ENCODE results near the gene KLHL17. TPM values are rescaled to one million over a fixed set of nuclear protein-coding genes. Genes with fewer than 3 reads are reported as not detected.

KLHL17 gene
- polyA plus RNA-seq, 1 donor (not counting 4 experiments of a cell fraction or from before 2014, with no cell fraction given) = 6.5 TPM

GRCh38 chr1:918843-919242, 41.5 kb upstream of the KLHL17 start:
- dilution Hi-C loops (cut with MboI; ENCODE audit: extremely low pct_ligation_motif_present, low sequenced_read_pairs) = no loop called here
- H3K9ac ChIP-seq (ENCODE audit: control insufficient read depth, extremely low read depth, insufficient read depth, low read length) = no peak overlapping the region

GRCh38 chr1:919271-919872, 41.0 kb upstream of the KLHL17 start:
- no peak for FAIRE-seq
- peaks cover 8% of the 10 kb centered on the region for H3K4me1 ChIP-seq (ENCODE audit: control insufficient read depth, extremely low read depth, insufficient read depth, low read length)
- H2AFZ ChIP-seq (ENCODE audit: control insufficient read depth, low read length) = no peak overlapping the region
- peaks cover 94% of the 10 kb centered on the region for H3K27me3 ChIP-seq (ENCODE audit: control insufficient read depth, extremely low read depth, insufficient read depth, low read length)
- H3K79me2 ChIP-seq (ENCODE audit: control insufficient read depth, insufficient read depth, low read length) = no peaks in the 10 kb centered on the region
- H3K4me2 ChIP-seq (ENCODE audit: control insufficient read depth, extremely low read depth, insufficient read depth, low read depth, low read length) = no peak overlapping the region
- dilution Hi-C loops (cut with MboI; ENCODE audit: extremely low pct_ligation_motif_present, low sequenced_read_pairs) = no loop called here
- no peaks in the 10 kb centered on the region for H3K36me3 ChIP-seq (ENCODE audit: control insufficient read depth in 2 of 2, extremely low read depth in 1 of 2, insufficient read depth in 2 of 2, low read length in 2 of 2)
- no peak for DNase-seq (ENCODE audit: low read depth, low spot score)
- H3K9ac ChIP-seq (ENCODE audit: control insufficient read depth, extremely low read depth, insufficient read depth, low read length) = no peak overlapping the region
- H3K9me3 ChIP-seq (ENCODE audit: control insufficient read depth, low read depth, low read length) = no peaks in the 10 kb centered on the region
- no peak overlapping the region for H3K27ac ChIP-seq (ENCODE audit: control insufficient read depth, insufficient read depth, low read length)
- TF ChIP-seq CTCF (optimal IDR thresholded peaks at IDR 0.05 in 1 of 3, IDR thresholded peaks at IDR 0.05 in 1 of 3, conservative IDR thresholded peaks at IDR 0.05 in 1 of 3; ENCODE audit: extremely low read depth in 1 of 3, insufficient read depth in 2 of 3, low read length in 3 of 3) (no peak), EZH2 (IDR thresholded peaks at IDR 0.05; ENCODE audit: low read length) (no peak)
- no peak overlapping the region for H3K4me3 ChIP-seq (ENCODE audit: control insufficient read depth in 2 of 3, extremely low read depth in 1 of 3, insufficient read depth in 2 of 3, low read depth in 1 of 3, low read length in 3 of 3)
- H3K9me1 ChIP-seq (ENCODE audit: control insufficient read depth, extremely low read depth, insufficient read depth, low read length) = no peaks in the 10 kb centered on the region
- peaks cover 12% of the 10 kb centered on the region for H4K20me1 ChIP-seq (ENCODE audit: control insufficient read depth, extremely low read depth, insufficient read depth, low read length)

More at GRCh38 chr1:918843-919242, 41.5 kb upstream of the KLHL17 start:
- no peaks in the 10 kb centered on the region for H3K36me3 ChIP-seq (ENCODE audit: control insufficient read depth in 2 of 2, extremely low read depth in 1 of 2, insufficient read depth in 2 of 2, low read length in 2 of 2)
- H3K4me2 ChIP-seq (ENCODE audit: control insufficient read depth, extremely low read depth, insufficient read depth, low read depth, low read length) = no peak overlapping the region
- no peak overlapping the region for H2AFZ ChIP-seq (ENCODE audit: control insufficient read depth, low read length)
- peaks cover 8% of the 10 kb centered on the region for H3K4me1 ChIP-seq (ENCODE audit: control insufficient read depth, extremely low read depth, insufficient read depth, low read length)
- no peak for FAIRE-seq
- H3K9me1 ChIP-seq (ENCODE audit: control insufficient read depth, extremely low read depth, insufficient read depth, low read length) = no peaks in the 10 kb centered on the region
- H3K79me2 ChIP-seq (ENCODE audit: control insufficient read depth, insufficient read depth, low read length) = no peaks in the 10 kb centered on the region
- no peak for DNase-seq (ENCODE audit: low read depth, low spot score)
- no peak overlapping the region for H3K27ac ChIP-seq (ENCODE audit: control insufficient read depth, insufficient read depth, low read length)
- peaks cover 98% of the 10 kb centered on the region for H3K27me3 ChIP-seq (ENCODE audit: control insufficient read depth, extremely low read depth, insufficient read depth, low read length)
- H3K9me3 ChIP-seq (ENCODE audit: control insufficient read depth, low read depth, low read length) = no peaks in the 10 kb centered on the region
- no peak overlapping the region for H3K4me3 ChIP-seq (ENCODE audit: control insufficient read depth in 2 of 3, extremely low read depth in 1 of 3, insufficient read depth in 2 of 3, low read depth in 1 of 3, low read length in 3 of 3)
- H4K20me1 ChIP-seq (ENCODE audit: control insufficient read depth, extremely low read depth, insufficient read depth, low read length) = peaks cover 12% of the 10 kb centered on the region
- no peak for TF ChIP-seq CTCF (optimal IDR thresholded peaks at IDR 0.05 in 1 of 3, IDR thresholded peaks at IDR 0.05 in 1 of 3, conservative IDR thresholded peaks at IDR 0.05 in 1 of 3; ENCODE audit: extremely low read depth in 1 of 3, insufficient read depth in 2 of 3, low read length in 3 of 3)
- TF ChIP-seq EZH2 (IDR thresholded peaks at IDR 0.05; ENCODE audit: low read length) = no peak
